IMR-90 (cell line): ENCODE measurements around the gene WDR13.

Experiments used
- MAFK ChIP-seq: IDR thresholded peaks from 2 replicates; pipeline ENCODE4 v1.6.1; 2012; ENCODE audit warnings: low read depth, low read length, improper control_type of control experiment
- POLR2A ChIP-seq: IDR thresholded peaks from 2 replicates; pipeline ENCODE4 v1.6.1; 2012; ENCODE audit warnings: mild to moderate bottlenecking, low read depth, low read length
- TF ChIP-seq, protein P1 (sequence below): conservative IDR thresholded peaks from 2 replicates; pipeline ENCODE4 v1.5.1; 2012; ENCODE audit warnings: mild to moderate bottlenecking, low read depth, low read length, improper control_type of control experiment

DNA sequence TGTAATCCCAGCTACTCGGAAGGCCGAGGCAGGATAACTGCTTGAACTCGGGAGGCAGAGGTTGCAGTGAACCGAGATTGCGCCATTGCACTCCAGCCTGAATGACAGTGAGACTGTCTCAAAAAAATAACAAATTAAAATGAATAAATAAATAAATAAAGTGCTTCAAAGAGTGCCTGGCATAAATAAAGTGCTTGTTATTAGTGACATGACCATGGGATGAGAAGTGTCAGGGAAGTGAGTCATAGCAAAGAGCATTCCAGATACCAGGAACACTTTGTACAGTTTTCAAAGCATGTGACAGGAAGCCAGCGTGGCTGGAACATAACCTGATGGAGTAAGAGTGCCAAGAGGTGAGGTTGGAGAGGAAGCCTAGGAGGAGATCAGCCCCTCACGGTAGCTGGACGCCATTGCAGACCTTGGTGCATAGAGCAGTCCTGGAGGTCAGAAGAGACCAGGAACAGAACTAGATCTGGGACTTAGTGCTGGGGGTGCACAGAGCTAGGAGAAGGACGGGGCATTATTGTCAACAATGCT, 6.0 kb upstream of the WDR13 start:
- TF ChIP-seq POLR2A = no peak
- TF ChIP-seq, protein P1, sequence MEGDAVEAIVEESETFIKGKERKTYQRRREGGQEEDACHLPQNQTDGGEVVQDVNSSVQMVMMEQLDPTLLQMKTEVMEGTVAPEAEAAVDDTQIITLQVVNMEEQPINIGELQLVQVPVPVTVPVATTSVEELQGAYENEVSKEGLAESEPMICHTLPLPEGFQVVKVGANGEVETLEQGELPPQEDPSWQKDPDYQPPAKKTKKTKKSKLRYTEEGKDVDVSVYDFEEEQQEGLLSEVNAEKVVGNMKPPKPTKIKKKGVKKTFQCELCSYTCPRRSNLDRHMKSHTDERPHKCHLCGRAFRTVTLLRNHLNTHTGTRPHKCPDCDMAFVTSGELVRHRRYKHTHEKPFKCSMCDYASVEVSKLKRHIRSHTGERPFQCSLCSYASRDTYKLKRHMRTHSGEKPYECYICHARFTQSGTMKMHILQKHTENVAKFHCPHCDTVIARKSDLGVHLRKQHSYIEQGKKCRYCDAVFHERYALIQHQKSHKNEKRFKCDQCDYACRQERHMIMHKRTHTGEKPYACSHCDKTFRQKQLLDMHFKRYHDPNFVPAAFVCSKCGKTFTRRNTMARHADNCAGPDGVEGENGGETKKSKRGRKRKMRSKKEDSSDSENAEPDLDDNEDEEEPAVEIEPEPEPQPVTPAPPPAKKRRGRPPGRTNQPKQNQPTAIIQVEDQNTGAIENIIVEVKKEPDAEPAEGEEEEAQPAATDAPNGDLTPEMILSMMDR = peak; percentile 13; the same call in 1 of the 2 replicates
- TF ChIP-seq MAFK = no peak
